ENCODE measurements around the gene REV1. TPM values are rescaled to one million over a fixed set of nuclear protein-coding genes. Genes with fewer than 3 reads are reported as not detected.
"Not testable (repeated sequence)": the region's sequence is repeated elsewhere in the genome, so short reads cannot be mapped to it uniquely, and the experiment has no call there.

The REV1 gene
- total RNA-seq, 1 experiment from 2014 or later, result 38.7 TPM

- Mint-ChIP-seq H3K27me3 (ENCODE audit: low read depth) (no peaks in the 10 kb centered on the region), H3K36me3 (peaks cover 14% of the 10 kb centered on the region), H3K4me3 (no peak overlapping the region), H3K4me1 (peaks cover 13% of the 10 kb centered on the region), H3K27ac (peak overlapping the region; percentile 73; the same call in 1 of the 2 replicates), H3K9me3 (no peaks in the 10 kb centered on the region)
- DNase-seq (ENCODE audit: low spot score), result no peak
- CTCF ChIA-PET, result interaction anchor here (1.2 to 1.4 kb wide), 2 partner anchors 19 to 21 kb away, joined by 4 read pairs; partner anchors contain the start of genes EIF5B and TXNDC9
- POLR2A ChIA-PET, result no interaction called here
- TF ChIP-seq, protein P1, sequence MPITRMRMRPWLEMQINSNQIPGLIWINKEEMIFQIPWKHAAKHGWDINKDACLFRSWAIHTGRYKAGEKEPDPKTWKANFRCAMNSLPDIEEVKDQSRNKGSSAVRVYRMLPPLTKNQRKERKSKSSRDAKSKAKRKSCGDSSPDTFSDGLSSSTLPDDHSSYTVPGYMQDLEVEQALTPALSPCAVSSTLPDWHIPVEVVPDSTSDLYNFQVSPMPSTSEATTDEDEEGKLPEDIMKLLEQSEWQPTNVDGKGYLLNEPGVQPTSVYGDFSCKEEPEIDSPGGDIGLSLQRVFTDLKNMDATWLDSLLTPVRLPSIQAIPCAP (CRISPR knock-in tag; IDR thresholded peaks at IDR 0.05), result no peak
- TF ChIP-seq, protein P2, sequence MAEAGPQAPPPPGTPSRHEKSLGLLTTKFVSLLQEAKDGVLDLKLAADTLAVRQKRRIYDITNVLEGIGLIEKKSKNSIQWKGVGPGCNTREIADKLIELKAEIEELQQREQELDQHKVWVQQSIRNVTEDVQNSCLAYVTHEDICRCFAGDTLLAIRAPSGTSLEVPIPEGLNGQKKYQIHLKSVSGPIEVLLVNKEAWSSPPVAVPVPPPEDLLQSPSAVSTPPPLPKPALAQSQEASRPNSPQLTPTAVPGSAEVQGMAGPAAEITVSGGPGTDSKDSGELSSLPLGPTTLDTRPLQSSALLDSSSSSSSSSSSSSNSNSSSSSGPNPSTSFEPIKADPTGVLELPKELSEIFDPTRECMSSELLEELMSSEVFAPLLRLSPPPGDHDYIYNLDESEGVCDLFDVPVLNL (CRISPR knock-in tag; IDR thresholded peaks at IDR 0.05; ENCODE audit: borderline replicate concordance, low read depth), result no peak
- TF ChIP-seq ARID4B (CRISPR knock-in tag; IDR thresholded peaks at IDR 0.05; ENCODE audit: borderline replicate concordance), result no peak
- TF ChIP-seq, protein P3, sequence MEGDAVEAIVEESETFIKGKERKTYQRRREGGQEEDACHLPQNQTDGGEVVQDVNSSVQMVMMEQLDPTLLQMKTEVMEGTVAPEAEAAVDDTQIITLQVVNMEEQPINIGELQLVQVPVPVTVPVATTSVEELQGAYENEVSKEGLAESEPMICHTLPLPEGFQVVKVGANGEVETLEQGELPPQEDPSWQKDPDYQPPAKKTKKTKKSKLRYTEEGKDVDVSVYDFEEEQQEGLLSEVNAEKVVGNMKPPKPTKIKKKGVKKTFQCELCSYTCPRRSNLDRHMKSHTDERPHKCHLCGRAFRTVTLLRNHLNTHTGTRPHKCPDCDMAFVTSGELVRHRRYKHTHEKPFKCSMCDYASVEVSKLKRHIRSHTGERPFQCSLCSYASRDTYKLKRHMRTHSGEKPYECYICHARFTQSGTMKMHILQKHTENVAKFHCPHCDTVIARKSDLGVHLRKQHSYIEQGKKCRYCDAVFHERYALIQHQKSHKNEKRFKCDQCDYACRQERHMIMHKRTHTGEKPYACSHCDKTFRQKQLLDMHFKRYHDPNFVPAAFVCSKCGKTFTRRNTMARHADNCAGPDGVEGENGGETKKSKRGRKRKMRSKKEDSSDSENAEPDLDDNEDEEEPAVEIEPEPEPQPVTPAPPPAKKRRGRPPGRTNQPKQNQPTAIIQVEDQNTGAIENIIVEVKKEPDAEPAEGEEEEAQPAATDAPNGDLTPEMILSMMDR (IDR thresholded peaks at IDR 0.05), result no peak
- TF ChIP-seq, protein P4, sequence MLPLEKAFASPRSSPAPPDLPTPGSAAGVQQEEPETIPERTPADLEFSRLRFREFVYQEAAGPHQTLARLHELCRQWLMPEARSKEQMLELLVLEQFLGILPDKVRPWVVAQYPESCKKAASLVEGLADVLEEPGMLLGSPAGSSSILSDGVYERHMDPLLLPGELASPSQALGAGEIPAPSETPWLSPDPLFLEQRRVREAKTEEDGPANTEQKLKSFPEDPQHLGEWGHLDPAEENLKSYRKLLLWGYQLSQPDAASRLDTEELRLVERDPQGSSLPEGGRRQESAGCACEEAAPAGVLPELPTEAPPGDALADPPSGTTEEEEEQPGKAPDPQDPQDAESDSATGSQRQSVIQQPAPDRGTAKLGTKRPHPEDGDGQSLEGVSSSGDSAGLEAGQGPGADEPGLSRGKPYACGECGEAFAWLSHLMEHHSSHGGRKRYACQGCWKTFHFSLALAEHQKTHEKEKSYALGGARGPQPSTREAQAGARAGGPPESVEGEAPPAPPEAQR (CRISPR knock-in tag; IDR thresholded peaks at IDR 0.05), result no peak
- TF ChIP-seq, protein P5, sequence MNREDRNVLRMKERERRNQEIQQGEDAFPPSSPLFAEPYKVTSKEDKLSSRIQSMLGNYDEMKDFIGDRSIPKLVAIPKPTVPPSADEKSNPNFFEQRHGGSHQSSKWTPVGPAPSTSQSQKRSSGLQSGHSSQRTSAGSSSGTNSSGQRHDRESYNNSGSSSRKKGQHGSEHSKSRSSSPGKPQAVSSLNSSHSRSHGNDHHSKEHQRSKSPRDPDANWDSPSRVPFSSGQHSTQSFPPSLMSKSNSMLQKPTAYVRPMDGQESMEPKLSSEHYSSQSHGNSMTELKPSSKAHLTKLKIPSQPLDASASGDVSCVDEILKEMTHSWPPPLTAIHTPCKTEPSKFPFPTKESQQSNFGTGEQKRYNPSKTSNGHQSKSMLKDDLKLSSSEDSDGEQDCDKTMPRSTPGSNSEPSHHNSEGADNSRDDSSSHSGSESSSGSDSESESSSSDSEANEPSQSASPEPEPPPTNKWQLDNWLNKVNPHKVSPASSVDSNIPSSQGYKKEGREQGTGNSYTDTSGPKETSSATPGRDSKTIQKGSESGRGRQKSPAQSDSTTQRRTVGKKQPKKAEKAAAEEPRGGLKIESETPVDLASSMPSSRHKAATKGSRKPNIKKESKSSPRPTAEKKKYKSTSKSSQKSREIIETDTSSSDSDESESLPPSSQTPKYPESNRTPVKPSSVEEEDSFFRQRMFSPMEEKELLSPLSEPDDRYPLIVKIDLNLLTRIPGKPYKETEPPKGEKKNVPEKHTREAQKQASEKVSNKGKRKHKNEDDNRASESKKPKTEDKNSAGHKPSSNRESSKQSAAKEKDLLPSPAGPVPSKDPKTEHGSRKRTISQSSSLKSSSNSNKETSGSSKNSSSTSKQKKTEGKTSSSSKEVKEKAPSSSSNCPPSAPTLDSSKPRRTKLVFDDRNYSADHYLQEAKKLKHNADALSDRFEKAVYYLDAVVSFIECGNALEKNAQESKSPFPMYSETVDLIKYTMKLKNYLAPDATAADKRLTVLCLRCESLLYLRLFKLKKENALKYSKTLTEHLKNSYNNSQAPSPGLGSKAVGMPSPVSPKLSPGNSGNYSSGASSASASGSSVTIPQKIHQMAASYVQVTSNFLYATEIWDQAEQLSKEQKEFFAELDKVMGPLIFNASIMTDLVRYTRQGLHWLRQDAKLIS (CRISPR knock-in tag; IDR thresholded peaks at IDR 0.05; ENCODE audit: borderline replicate concordance), result no peak
- no peak for TF ChIP-seq ZNF121 (CRISPR knock-in tag; IDR thresholded peaks at IDR 0.05)
- TF ChIP-seq RORB (CRISPR knock-in tag; IDR thresholded peaks at IDR 0.05), result no peak
- no peak for TF ChIP-seq MYBL2 (CRISPR knock-in tag; IDR thresholded peaks at IDR 0.05)
- no peak for TF ChIP-seq KAT7 (CRISPR knock-in tag; IDR thresholded peaks at IDR 0.05; ENCODE audit: borderline replicate concordance)
- TF ChIP-seq, protein P6, sequence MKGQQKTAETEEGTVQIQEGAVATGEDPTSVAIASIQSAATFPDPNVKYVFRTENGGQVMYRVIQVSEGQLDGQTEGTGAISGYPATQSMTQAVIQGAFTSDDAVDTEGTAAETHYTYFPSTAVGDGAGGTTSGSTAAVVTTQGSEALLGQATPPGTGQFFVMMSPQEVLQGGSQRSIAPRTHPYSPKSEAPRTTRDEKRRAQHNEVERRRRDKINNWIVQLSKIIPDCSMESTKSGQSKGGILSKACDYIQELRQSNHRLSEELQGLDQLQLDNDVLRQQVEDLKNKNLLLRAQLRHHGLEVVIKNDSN (CRISPR knock-in tag; IDR thresholded peaks at IDR 0.05), result no peak
- no peak for TF ChIP-seq FOXJ3 (CRISPR knock-in tag; IDR thresholded peaks at IDR 0.05; ENCODE audit: borderline replicate concordance)
- ATAC-seq, result no peak
Measured at GRCh38 chr2:99356853-99357252, 133.0 kb downstream of the REV1 start.

DNA sequence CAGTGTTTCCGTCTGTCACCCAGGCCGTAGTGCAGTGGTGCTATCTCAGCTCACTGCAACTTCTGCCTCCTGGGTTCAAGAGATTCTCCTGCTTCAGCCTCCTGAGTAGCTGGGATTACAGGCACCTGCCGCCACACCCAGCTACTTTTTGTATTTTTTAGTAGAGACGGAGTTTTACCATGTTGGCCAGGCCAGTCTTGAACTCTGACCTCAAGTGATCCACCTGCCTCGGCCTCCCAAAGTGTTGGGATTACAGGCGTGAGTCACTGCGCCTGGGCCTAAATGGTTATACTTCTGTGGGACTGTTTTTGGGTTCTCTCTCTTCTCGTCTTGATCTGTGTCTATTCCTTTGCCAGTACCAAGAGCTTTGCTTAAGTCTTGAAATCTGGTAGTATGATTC lies 135.0 kb downstream of the REV1 start:
- CTCF ChIA-PET, result not testable (repeated sequence)

More for the DNA sequence above, 135.0 kb downstream of the REV1 start:
- peak overlapping the region; percentile 12; the same call in 1 of the 2 replicates for H3K27ac Mint-ChIP-seq
- not testable (repeated sequence) for H3K36me3 Mint-ChIP-seq; ATAC-seq; DNase-seq (ENCODE audit: low spot score); H3K4me3 Mint-ChIP-seq; H3K27me3 Mint-ChIP-seq (ENCODE audit: low read depth); H3K9me3 Mint-ChIP-seq
- H3K4me1 Mint-ChIP-seq, result peaks cover 13% of the 10 kb centered on the region
- POLR2A ChIA-PET, result interaction anchor here (0.6 kb wide), 1 partner anchor 111 kb away, joined by 7 read pairs; no protein-coding TSS in a partner anchor

Data from WTC11 (cell line).